Fibroblast of the conjunctiva (primary cell): ENCODE measurements around the gene SELENON.

Source experiments
- DNase-seq: peaks from one replicate; pipeline ENCODE4 v3.0.0-alpha.2; 2010; ENCODE audit warnings: low read depth

SELENON gene

DNA sequence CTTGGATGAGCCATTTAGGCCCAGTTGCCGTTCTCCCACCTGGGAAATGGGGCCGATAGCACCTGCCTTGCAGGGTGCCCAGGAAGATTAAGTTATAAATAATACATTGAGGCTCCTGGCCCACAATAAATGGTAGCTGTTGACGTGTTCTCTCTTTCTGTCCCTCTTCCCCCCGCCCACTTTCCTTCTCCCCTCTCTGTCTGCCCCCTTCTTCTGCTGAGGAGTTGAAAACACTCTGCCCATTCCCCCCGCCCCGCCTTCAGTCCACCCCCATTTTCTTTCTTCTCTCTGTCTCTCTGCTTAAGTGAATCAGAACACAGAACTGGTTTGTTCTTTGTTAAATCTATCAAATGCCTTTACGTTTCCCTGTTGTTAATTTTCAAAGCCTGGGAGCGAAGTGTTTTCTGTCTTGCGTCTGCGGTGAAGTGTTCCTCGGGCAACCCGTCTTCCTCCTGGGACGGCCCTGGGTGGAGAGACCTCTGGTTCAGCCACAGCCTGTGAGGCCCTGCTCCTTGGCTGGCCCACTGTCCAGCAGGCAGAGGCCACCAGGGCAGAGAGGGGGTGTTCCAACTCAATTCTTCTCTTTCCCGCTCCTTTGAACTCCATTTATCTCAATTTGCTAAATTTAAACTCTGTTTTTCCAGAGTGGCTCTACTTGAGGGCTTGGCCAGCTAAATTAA lies 29.3 kb upstream of the SELENON start:
- DNase-seq: no peak

DNA sequence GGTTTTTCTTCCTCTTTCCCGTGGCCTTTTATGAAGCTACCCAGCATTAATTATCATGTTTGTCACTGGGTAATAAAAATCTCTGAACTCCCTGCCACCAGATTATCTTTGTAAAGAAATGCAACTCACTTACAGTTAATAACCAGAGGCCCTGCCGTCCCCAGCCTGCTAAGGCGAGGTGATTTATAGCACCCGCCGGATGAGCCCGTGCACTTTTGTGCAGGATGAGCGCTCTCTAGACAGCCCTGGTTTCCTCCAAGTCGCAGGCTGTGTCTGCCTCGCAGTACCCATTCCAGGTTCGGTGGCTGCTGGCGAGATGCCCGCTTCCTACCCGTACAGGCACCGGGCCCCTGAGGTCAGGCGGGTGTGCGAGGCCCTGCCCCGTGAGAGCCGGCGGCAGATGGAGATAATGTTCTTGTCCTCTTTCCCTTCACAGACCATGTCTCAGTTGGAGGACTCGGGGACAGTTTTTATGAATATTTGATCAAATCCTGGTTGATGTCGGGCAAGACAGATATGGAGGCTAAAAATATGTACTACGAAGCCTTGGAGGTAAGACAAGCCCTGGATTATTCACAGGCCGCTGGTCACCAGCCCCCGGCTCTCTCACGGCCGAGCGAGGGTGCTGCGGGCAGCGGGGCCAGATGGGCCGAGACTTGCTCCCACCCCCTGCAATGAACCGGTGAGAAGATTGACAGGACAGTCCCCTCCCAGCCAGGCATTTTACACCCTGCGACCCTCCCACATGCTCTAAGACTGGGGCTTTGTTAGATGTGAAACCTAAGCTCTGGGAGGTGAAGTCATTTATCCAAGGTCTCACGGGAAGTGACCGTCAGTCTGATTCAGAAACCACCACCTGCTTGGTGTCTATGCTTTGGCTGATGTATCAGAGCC lies 28.5 kb upstream of the SELENON start:
- DNase-seq: no peak

GRCh38 chr1:25772164-25772563 lies 27.8 kb upstream of the SELENON start:
- no peak for DNase-seq

- no peak for DNase-seq
Measured at GRCh38 chr1:25772692-25773245, 27.2 kb upstream of the SELENON start.

DNA sequence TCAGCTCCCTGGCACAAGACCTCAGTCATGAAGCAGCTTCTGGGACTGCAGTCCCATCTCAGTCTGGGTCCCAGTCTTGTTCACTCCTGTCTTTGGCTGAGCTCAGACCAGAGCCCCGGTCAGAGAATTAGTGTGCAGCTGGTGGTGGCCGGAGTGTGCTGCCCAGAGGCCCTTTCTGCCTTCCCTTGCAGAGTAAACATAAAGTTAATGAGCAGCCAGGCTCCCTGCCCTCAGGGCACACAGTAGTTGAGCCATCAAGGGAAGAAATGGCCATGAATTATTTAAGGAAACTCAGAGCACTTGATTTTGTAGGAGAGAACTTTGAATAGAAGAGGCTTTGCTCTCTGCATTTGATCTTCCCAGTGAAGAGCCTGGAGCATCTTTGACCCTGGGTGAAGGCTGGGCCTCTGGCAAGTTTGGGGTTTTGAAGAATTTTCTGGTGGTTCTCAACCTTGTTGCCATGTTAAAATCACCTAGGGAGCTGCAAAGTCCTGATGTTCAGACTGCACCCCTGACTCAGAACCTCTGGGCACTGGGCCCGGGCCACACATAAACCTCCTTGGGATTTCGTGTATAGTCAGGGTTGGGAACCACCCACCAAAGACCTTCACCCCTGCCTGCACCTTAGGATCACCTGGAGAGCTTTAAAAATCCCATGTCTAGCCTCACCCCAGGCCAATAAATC lies 26.4 kb upstream of the SELENON start:
- DNase-seq: no peak

GRCh38 chr1:25774206-25774803 lies 25.7 kb upstream of the SELENON start:
- DNase-seq: no peak

DNA sequence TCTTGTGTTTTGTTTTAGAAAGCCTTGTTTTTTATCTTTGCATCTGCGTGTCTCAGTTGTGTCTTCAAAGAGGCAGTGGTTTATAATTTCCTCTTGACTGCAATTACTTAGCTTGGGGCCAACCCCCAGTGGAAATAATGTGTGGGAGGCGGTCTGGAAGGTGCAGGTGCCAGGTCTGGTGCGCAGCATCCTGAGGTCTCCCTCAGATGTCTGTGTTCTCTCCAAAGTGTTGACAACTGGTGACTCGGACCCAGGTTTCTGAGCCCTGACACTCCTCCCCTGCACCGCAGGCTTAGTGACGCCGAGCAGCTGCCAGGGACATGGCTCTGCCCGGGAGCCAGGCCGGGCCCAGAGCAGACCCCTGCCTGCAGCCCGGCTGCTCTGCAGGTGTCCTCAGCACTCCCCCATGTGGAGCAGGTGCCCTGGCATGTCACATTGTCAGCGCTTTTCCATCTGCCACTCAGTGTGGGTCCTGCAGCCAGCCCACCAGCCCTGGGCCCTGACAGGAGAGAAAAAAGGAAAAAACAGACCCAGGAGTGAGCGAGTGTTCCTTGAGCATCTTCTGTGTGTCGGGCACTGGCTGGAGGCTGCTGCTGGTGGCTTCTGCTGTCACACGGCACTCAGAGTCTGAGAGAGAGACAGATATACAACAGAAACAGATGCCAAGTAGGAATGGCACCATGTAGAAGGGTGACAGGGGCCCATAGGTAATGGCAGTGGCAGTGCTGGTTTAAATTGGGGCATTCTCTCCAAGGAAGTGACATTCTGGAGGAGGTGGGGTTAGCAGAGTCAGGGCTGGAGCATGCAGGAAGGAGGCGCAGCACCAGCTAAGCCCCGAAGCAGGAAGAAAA lies 24.8 kb upstream of the SELENON start:
- DNase-seq: no peak

DNA sequence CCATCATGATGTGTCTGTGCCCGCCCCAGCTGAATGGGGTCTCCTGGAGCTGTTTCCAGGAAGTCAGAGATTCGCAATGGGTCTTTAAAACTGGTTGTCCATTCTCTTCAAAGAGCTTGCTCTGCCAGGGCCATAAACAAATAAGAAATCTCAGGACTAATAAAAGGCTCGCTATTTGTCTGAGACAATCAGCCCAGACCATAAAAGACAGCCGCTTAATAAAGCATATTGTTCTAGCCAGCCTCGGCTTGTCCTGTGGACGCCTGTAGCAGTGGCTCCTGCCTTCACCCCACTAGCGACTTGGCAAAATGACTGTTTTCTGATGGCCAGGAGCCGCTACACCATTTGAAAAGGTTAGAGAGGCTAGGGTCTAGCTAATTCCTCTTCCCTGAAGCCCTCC lies 20.6 kb upstream of the SELENON start:
- no peak for DNase-seq

- DNase-seq: no peak
Measured at GRCh38 chr1:25779894-25780293, 20.1 kb upstream of the SELENON start.

GRCh38 chr1:25780318-25781129 lies 19.5 kb upstream of the SELENON start:
- peak; percentile 77 for DNase-seq

GRCh38 chr1:25781130-25781433 lies 18.9 kb upstream of the SELENON start:
- DNase-seq: no peak

DNA sequence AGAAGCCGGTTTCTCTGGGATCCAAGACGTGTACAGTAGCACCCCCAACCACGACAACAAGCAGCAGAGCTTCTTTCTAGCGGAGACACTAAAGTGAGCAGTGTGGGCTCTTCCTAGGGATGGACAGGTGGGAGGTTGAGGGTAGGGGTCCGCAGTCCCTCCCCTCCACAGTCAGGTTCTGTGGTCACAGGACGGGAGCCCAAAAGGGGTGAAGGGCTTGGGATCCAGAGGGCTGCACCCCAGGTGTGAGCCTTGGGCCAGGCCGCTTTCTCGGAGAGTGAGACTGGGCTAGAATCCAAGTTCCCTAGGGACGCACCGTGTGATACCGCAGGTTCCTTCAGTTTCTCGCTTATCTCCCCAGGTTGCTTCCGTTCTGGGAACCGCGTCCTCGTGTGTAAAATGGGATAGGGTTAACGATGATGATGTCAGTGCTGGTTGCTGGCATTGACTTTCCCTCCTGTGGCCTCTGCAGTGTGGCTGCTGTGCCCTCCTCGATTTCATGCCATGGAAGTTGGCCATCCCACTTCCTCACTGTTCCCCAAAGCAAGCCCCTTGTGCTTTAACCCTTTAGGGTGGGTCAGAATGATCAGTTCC lies 17.3 kb upstream of the SELENON start:
- DNase-seq: no peak

DNA sequence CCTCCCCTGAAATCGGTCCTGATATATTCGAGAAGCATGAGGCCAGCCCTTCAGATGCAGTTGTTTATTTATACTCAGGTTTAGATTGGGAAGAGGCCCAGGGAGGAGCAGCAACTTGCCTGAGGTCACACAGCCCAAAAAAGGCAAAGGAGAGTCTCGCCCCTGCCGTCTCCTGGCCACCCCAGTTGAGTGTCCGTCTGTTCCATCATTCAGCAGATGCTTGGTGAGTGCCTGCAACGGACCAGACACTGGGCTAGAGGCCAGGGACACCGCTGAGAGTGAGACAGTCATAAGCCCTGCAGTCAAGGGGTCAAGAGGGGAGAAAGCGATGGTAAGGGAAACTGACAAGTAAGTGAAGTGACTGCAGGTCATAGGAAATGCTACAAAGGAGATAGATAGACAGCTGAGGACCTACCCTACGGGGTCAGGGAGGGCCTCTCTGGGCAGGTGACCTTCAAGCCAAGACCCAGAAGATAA lies 15.4 kb upstream of the SELENON start:
- DNase-seq: no peak

- no peak for DNase-seq
Measured at GRCh38 chr1:25785333-25786067, 14.5 kb upstream of the SELENON start.

DNA sequence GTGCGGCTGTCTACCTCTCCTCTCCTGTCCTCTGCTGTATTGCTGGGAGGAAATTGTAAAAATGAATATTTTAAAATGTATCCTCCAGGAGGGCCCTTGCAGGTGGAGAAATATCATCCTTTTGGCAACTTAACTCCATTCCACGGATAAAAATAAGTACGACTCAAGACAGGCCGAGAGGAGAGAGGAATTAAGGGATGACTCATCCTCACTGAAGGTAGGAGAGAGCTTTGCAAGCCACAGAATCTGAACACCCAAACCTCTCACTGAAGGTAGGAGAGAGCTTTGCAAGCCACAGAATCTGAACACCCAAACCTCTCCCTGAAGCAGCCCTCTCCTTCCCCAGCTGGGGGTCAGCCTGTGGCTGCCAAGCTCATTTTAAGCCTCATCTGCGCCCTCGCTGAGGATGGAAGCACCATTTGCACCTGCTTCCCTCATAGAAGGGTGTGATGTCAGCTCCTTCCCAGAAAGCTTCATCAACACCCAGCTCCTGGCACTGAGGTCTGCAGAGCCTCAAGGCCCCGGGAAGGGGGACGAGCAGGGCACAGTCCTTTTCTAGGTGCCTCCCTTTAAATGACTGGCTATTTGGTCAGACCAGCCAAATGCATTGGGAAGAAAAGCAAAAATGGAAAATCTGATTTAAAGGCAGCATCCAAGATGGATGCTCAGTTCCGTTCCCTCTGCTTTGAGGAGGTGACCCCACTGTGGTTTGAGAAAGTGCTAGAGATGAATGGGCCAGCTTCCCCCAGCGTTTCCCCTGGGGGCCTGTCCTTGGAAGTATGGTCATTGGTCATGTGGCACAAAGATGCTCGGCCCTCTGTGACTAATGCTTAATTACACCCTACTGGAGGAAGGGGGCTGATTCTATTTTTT lies 12.9 kb upstream of the SELENON start:
- DNase-seq: no peak

DNA sequence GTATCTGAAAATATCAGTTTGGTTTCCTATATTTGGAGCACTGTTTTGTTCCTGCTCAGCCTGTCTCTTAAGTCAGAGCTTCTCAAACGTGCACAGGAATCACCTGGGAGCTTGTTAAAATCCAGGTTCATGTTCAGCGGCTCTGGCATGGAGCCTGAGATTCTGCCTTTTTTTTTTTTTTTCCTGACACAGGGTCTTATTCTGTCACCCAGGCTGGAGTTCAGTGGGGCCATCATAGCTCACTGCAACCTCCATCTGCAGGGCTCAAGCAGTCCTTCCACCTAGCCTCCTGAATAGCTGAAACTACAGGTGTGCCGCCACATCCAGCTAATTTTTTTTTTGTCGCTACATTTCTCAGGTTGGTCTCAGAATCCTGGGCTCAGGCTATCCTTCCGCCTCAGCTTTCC lies 12.2 kb upstream of the SELENON start:
- no peak for DNase-seq

DNA sequence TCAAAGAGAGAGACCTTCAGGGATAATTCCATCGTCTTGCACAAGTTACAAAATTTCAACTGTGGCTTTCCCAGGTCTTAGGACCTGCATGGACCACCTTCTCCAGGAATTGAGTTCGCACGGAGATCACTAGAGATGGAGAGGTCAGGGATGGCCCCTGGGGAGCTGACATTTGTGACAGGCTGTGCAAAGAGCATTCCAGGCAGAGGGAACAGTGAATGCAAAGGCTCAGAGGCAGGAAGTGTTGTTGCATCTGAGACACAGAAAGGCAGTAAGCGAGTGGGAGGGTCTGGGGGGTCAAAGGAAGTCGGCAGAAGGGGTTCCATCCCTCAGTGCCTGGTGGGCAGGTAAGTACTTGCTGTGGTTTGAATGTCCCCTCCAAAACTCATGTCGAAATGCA lies 9.5 kb upstream of the SELENON start:
- no peak for DNase-seq

GRCh38 chr1:25792115-25792514 lies 7.9 kb upstream of the SELENON start:
- no peak for DNase-seq
